Kidney (tissue), 14 donors: Measurements from ENCODE around the gene TGFBR3L. TPM values are rescaled to one million over a fixed set of nuclear protein-coding genes. Genes with fewer than 3 reads are reported as not detected.

Source experiments
- DNase-seq, 5 donors: peaks; one replicate each; pipeline ENCODE4 v3.0.0-alpha.2; 2013 to 2020
- FAIRE-seq: peaks from 2 replicates; lab custom pipeline; 2012; peaks lifted over from hg19 to GRCh38; lab: Jason Lieb, UNC
- H3K27ac ChIP-seq, 2 donors: one replicate each; pipeline ENCODE4 v1.7.0; 2013; ENCODE audit warnings: low read depth in 2 of 2, low read length in 2 of 2, inconsistent platforms in 1 of 2
- H3K27me3 ChIP-seq: one replicate; pipeline ENCODE4 v1.7.1; 2013; ENCODE audit warnings: low read length, inconsistent platforms; ENCODE audit not compliant: control insufficient read depth, insufficient read depth
- H3K36me3 ChIP-seq, 3 donors: one replicate each; pipeline versions ENCODE4 v1.7.0 to v1.7.1; 2013; ENCODE audit warnings: low read length in 3 of 3, control low read depth in 1 of 3, inconsistent platforms in 1 of 3; ENCODE audit not compliant: insufficient read depth in 3 of 3, control insufficient read depth in 2 of 3
- H3K4me1 ChIP-seq, 3 donors: one replicate each; pipeline versions ENCODE4 v1.7.0 to v1.7.1; 2013; ENCODE audit warnings: low read length in 3 of 3, inconsistent platforms in 1 of 3, low read depth in 1 of 3; ENCODE audit not compliant: control insufficient read depth in 2 of 3, insufficient read depth in 2 of 3
- H3K4me3 ChIP-seq, 3 donors: one replicate each; pipeline versions ENCODE4 v1.7.0 to v1.8.1; 2013; ENCODE audit warnings: low read length in 3 of 3, control low read depth in 1 of 3, inconsistent platforms in 1 of 3
- H3K9ac ChIP-seq, 3 donors: one replicate each; pipeline versions ENCODE4 v1.7.0 to v1.7.1; 2013; ENCODE audit warnings: low read length in 3 of 3, control low read depth in 1 of 3, inconsistent platforms in 1 of 3
- H3K9me3 ChIP-seq, 3 donors: one replicate each; pipeline versions ENCODE4 v1.7.0 to v1.7.1; 2013; ENCODE audit warnings: low read length in 3 of 3, control low read depth in 1 of 3, inconsistent platforms in 1 of 3; ENCODE audit not compliant: control insufficient read depth in 2 of 3, insufficient read depth in 1 of 3
- intact Hi-C: fragments of 100-400 bp; cut with DNase I; formaldehyde crosslinking; loops from one replicate; pipeline ENCODE4 v1.11.1; 2022
- polyA plus RNA-seq: library from polyadenylated mRNA; stranded (reverse); fragments of 350-450 nt; fragmentation: Illumina TruSeq; extraction: RNeasy Lipid Tissue Mini Kit (QIAGEN cat#74804); gene quantifications from one replicate; pipeline ENCODE4 v1.2.3, GENCODE V29; 2014; ENCODE audit warnings: low read depth, low replicate concordance; ENCODE audit not compliant: insufficient read depth
- total RNA-seq: library from RNA; stranded (reverse); fragmentation: NEBNext Ultra II Directional; extraction: Animal tissue kit (Norgen Biotek cat#: 25700); gene quantifications from one replicate; pipeline ENCODE4 v1.2.1, GENCODE V29; 2021
- TF ChIP-seq, protein P1 (sequence below): IDR thresholded peaks from 3 replicates; pipeline ENCODE4 v1.5.1; 2012; ENCODE audit warnings: mild to moderate bottlenecking, moderate library complexity, borderline replicate concordance; ENCODE audit not compliant: insufficient read depth; ENCODE audit errors: extremely low read depth
- donor health status: control.
- donor health status: control.
- donor health status: control.
- donor health status: control.
- donor health status: control.
- donor health status: DM: yes; HTN: yes; CAD: no.
- donor health status: Normal renal cell carcinoma (clear cell type).

The TGFBR3L gene
- total and polyA plus RNA-seq, 2 donors from 2014 or later = 0.44 to 1.5 TPM

DNA sequence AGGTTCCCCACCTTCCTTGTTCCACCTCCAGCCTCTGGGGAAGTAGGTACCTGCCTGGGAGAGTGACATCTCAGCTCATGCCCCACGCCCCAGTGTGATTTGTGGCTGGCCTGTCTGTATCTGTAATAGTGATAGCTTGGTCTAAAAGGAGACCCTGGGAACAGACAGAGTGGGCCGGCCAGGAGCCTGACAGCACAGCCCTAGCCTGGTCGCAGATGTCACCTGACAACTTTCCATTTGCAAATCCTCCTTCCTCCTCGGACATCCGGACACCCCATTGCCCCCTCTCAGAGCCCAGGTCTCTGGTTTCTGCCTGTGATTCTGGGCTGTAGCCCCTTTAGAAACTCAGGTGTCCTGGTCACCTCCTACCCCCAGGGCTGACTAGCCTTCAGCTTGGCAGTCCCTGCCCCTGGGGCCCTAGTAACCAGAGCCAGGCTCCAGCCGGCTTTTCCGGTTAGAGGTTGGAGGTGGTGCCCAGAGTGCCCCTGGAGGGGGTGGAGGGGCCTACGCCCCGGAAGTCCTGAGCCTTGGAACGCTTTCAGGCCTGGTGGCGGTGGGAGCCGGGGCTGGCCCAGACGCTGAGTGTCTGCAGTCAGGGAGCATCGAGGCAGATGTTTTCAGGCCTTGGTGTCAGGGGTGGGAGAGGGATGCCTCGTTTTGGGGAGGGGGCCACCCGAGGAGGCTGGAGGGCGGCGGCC is 19.9 kb upstream of the TGFBR3L start:
- Histone ChIP-seq H3K9ac (peak overlapping the region in 1 of 3 donors; percentile 19), H3K9me3 (no peaks in the 10 kb centered on the region), H3K4me1 (no peaks in the 10 kb centered on the region), H3K27me3 (no peaks in the 10 kb centered on the region), H3K27ac (no peak overlapping the region), H3K4me3 (no peak overlapping the region), H3K36me3 (no peaks in the 10 kb centered on the region)
- peak in 4 of 5 donors; percentile 51 to 81 (median 60) for DNase-seq
- no peak for FAIRE-seq
- intact Hi-C loops = no loop called here
- TF ChIP-seq, protein P1, sequence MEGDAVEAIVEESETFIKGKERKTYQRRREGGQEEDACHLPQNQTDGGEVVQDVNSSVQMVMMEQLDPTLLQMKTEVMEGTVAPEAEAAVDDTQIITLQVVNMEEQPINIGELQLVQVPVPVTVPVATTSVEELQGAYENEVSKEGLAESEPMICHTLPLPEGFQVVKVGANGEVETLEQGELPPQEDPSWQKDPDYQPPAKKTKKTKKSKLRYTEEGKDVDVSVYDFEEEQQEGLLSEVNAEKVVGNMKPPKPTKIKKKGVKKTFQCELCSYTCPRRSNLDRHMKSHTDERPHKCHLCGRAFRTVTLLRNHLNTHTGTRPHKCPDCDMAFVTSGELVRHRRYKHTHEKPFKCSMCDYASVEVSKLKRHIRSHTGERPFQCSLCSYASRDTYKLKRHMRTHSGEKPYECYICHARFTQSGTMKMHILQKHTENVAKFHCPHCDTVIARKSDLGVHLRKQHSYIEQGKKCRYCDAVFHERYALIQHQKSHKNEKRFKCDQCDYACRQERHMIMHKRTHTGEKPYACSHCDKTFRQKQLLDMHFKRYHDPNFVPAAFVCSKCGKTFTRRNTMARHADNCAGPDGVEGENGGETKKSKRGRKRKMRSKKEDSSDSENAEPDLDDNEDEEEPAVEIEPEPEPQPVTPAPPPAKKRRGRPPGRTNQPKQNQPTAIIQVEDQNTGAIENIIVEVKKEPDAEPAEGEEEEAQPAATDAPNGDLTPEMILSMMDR = no peak

DNA sequence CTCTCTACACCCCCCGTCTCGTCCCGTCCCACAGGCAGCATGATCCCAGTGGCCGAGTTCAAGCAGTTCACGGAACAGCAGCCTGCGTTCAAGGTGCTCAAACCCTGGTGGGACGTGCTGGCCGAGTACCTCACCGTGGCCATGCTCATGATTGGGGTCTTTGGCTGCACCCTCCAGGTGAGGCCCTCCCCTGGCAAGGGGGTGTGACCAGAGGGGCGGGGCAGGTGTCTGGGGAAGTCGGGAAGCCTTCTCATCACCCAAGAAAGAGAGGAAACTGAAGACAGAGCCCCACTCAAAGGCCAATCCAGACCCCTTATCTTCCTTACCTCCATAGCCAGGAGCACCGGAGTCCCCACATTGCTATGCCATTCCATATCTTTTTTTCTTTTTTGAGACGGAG is 19.1 kb upstream of the TGFBR3L start:
- intact Hi-C loops = no loop called here
- Histone ChIP-seq H3K27me3 (no peaks in the 10 kb centered on the region), H3K27ac (no peak overlapping the region), H3K36me3 (no peaks in the 10 kb centered on the region), H3K9ac (no peak overlapping the region), H3K4me1 (no peaks in the 10 kb centered on the region), H3K4me3 (no peak overlapping the region), H3K9me3 (no peaks in the 10 kb centered on the region)
- TF ChIP-seq, protein P1 = no peak
- FAIRE-seq = no peak
- DNase-seq = no peak

GRCh38 chr19:7897292-7897691 is 17.3 kb upstream of the TGFBR3L start:
- H3K4me3 ChIP-seq = no peak overlapping the region
- H3K9ac ChIP-seq = no peak overlapping the region
- H3K9me3 ChIP-seq = no peaks in the 10 kb centered on the region
- H3K27ac ChIP-seq = no peak overlapping the region
- TF ChIP-seq, protein P1 = no peak
- no peaks in the 10 kb centered on the region for H3K4me1 ChIP-seq
- intact Hi-C loops = no loop called here
- FAIRE-seq (no peak), DNase-seq (no peak)
- H3K27me3 ChIP-seq = no peaks in the 10 kb centered on the region
- H3K36me3 ChIP-seq = no peaks in the 10 kb centered on the region
